ENCODE results near the gene GPHB5.
"Not testable (repeated sequence)": the region's sequence is repeated elsewhere in the genome, so short reads cannot be mapped to it uniquely, and the experiment has no call there.

The GPHB5 gene

DNA sequence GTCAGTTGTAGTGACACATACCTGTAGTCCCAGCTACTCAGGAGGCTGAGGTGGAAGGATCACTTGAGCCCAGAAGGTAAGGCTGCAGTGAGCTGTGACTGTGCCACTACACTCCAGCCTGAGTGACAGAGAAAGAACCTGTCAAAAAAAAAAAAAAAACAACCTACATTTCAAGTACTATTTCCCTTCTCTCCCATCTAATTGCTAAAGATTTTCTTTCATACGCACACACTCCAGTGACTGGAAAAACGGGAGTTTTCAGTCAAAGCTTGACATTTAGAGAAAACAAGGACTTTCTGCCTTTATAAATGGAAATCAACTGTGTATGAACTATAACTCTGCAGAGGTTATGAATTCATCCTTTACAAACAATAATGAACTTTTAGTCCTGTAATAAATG lies 25.9 kb downstream of the GPHB5 start:
- DNase-seq = no peak

DNA sequence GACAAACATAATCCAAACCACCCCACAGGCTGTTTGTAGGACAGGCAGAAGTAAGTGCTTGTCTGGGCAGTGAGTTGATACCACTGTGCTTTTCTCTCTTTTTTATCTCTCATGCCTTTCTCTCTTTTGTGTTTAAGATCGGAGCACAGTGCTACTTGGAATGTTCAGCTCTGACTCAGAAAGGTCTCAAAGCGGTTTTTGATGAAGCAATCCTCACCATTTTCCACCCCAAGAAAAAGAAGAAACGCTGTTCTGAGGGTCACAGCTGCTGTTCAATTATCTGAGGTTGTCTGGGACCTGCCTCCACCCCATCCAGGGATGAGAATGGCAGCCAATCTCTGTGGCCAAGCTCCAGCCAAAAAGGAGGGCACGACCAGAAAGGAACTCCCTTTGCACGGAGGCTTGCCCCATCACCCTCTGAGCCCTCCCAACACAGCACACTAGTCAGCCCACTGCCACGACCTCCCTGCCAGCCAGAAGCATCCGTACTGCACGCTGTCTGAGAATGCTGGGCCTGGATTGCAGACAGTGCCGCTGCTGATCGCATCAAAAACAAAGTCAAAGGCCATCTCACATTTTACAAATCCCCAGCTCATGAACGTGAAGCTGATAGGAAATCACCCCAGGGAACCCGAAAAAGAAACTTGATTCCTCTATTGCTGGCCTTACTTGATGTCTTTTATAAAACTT lies 27.8 kb downstream of the GPHB5 start:
- no peak for DNase-seq

- no peak for DNase-seq
Measured at GRCh38 chr14:63288853-63289252, 29.9 kb downstream of the GPHB5 start.

- DNase-seq = no peak
Measured at GRCh38 chr14:63287666-63288483, 30.9 kb downstream of the GPHB5 start.

GRCh38 chr14:63286071-63286470 lies 32.7 kb downstream of the GPHB5 start:
- peak; percentile 92 for DNase-seq

DNA sequence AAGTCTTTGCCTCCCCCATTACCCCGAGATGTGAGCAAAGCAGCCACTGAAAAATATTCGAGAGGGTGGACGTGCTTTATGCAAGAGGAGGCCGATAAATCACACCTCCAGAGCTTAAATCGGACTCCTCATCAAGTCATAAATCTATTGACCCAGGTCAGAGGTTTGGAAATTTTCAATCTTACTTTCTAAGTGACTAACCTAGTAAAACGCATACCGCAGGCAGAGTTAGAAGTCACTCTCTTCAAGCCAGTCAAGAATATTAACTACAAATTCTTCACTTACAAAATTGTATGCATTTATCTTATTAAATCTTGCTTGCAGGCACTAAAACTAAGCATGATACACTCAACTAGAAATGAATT lies 34.9 kb downstream of the GPHB5 start:
- DNase-seq = no peak

DNA sequence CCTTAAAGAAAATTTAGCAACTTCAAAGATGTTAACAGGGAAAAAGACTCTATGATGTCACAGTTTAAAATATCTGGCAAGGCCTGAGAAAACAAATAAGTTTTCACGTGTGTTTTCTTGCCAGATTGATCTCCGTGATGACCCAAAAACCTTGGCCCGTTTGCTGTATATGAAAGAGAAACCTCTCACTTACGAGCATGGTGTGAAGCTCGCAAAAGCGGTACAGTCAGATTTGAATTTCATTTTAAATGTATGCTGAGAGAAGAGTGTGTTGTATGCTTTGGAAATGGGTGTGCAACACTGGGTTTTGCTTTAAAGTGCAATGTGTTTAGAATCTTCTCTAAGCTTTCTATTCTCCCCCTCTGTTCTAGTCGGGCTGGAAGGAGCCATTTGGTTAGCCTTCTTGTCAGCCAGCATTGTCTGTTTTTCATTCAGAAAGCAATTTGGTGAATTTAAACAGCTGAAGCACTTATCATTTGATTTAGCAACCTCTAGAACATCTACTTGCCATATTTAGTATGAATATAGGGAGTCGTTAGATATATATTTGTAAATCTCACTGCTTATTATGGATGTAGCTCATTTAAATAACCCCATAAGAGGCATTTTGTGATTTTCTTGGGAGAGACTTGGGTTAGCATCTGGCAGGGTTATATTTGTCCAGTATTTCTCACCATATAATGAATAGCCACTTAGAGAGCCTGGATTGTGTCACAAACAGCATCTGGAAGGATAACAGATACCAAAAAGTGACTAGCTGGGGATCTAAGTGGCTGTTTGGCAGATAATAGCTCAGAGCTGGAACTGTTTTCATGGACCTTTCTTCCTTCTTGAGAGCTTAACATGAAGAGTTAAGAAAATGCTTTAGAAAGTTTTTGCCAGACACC lies 35.5 kb downstream of the GPHB5 start:
- DNase-seq = no peak

- not testable (repeated sequence) for DNase-seq
Measured at GRCh38 chr14:63279933-63280332, 38.8 kb downstream of the GPHB5 start.

DNA sequence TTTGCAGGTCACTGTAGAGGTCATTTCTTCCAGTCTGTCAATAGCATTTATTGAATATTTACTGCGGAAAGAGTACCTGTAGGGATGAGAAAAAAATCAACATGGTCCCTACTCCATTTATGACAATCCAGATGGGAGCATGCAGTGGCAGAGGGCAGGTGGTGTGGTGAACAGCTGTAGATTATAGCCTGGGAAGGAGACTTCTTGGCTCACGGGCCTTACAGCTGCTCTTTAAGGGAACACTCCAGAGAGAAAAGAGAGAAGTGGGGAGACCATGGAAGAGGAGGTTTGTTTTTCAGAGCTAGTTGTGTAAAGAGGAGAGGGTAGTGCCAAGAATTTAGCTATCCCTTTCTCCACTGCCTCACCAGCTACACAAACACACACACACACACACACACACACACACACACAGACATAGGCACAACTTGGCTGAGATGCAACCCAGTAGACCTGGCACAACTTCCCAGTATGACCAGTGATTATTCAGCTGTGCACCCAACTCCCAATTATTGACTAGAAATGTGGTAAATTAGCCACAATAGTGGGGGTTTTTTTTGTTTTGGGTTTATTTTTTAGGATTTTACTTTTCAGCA lies 41.0 kb downstream of the GPHB5 start:
- DNase-seq = peak; percentile 77

DNA sequence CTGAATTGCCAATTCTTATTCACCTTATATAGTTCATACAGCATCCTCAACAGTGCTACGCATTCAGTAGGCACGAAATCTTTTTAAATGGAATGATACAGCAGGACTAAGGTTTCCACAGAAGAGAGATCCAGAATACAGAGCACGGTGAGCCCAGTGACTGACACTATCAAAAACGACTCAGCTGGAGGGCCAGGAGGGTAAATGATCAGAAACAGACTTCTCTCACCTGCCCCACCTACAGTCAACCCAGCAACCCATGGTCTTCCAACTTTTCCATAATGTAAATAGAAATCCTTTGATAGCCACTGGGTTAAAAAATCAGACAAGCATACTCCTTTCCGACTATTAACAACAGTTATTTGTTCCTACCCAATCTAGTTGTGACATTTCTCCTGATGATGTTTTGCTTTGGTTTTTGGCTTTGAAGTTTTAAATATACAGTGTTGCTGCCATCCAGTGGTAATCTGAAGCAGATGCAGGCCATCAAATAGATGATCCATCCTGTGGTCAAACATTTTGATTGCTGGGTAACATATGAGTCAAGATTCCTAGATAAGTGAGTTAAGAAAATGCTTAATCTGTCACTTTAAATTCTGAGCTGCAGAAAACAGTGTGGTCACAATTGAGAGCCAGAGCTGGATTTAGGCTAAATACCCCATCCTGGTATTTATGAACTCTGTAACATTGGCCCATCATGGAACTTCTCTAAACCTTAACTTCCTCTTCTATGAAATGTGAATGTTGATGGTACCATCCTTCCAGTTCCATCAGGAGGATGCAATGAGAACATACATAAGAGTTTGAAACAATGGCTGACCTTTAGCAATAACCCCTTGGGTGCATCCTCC lies 42.0 kb downstream of the GPHB5 start:
- peak; percentile 91 for DNase-seq

DNA sequence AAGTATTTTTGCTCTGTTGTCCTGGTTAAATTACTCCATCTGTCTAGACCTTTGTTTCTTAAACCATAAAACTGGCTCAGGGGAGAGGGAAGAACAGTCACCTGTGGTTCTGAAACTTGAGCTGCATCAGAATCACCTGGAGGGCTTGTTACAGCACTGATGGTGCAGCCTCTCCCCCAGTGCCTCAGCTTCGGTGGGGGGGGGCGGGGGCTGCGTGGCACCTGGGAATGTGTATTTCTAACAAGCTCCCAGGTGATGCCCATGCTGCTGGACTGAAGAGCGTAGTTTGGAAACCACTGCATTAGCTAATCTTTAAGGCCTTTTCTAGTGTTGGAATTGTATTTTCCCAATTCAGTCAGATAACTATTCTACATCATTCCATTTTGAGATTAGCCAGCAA lies 42.7 kb downstream of the GPHB5 start:
- no peak for DNase-seq

DNA sequence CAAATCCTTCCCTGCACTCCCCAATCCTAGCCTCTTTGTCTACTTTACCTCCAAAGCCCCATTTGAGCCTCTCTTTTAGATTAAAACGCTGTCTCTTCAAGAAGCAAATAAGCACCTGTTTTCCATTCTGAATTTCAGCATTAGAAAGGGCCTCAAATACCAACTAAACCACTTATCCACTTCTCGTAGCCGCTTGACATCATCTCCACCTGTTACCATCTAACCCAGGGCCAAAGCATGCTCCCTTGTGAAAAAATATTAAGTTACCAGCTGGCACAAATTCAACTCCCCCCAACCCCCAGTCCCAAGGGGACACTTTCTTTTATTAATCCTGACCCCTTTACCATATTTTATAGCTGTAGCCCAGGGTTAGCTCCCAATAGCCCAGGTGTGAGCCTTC lies 43.1 kb downstream of the GPHB5 start:
- DNase-seq = peak; percentile 99

DNA sequence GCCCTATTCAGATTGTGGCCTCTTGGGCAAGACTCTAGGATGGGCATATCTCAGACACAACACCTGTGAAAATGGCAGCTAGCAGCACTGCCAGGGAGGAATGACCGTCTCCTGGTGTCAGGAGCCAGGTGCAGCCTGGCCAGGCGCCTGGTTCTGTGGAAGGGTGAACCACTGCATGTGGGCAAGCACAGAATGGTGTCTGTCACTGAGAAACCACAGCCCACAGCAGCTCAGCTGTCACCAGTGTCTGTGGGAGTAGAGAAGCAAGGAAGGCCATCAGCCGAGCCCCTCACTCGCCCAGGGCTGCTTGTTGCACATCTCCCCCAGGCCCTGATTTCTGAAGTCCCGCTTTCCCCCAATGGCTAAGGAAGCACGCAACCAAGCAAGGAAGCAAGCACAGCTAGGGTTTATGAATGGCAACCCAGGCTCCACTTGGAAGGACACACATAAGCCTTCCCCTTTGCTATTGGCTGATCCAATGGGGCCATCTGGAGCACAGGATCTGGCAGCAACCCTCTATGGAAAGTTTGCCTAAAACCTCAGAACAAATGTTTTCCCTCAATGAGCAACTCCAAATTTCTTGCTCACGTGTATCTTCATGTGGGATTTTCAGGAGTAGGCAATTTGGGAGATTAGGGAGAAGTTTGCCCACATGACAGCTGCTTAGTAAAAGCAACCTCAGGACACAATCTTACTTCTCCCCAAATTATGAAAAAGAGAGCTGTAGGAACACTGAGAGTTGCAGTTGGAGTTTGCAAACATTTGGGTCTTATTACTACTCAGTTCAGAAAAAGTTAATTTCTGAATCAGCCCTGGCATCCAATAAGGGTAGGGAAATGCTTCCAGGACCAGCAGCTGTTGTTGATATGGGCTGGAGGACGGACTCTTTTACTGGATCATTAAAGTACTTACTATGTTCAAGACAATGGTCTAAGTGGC lies 44.7 kb downstream of the GPHB5 start:
- DNase-seq = no peak

GRCh38 chr14:63273129-63273528 lies 45.6 kb downstream of the GPHB5 start:
- no peak for DNase-seq

DNA sequence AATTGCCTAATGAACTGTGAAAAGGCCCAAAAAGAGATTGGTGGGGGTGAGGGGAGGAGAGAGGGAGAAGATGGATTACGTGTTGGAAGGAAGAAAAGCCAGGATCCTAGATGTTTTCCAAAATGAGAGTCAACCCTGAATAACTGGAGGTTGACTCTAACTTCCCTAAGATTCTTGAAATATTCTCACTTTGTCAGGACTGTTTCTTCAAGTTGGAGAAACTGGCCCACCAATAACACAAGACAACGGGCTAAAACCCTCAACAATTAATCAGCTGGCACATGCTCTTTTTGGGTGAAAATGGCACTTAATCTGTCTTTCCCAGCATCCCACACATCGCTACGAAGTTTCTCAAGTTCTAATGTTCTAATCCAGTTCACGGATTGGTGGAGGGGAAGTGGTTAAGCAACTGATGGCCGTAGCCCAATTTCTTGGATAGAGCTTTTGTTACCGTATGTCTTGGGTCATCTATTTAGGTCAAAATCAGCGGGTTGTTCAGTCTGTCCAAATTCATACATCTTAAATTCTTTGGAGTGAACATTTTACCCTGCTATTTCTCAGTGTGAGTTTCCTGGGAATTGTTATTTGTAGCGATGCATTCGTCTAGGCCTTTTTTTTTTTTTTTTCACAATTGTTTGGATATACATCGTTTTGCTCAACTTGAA lies 49.0 kb downstream of the GPHB5 start:
- no peak for DNase-seq

DNA sequence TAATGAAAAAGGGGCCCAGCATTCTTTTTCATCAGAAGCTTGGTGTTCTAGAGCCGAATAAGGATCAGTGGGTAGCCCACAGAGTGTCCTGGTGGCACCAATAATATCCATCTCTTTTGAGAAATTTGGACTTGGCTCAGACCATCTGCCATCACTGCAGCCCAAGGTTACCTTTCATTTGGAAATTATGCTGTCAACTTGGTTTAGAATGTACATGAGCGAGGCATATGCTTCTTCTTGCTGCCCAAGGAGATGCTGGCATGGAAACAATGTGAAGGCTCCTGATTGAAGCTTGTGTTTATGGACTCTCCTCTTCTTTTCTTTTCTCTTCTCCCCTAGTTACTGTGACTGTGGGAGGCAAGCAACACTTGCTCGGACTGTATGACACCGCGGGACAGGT lies 50.0 kb downstream of the GPHB5 start:
- no peak for DNase-seq

GRCh38 chr14:63267171-63267570 lies 51.6 kb downstream of the GPHB5 start:
- no peak for DNase-seq

GRCh38 chr14:63266106-63266505 lies 52.6 kb downstream of the GPHB5 start:
- DNase-seq = no peak

Measured in NCI-H748 treated with DMSO at 0.1 percent for 48 hours (cell line).